NCI-H446 treated with DMSO at 0.1 percent for 48 hours (cell line): ENCODE data around the gene CPOX.

Experiments used
- DNase-seq: peaks from one replicate; lab custom pipeline; 2025; lab: John Stamatoyannopoulos, UW

CPOX gene

GRCh38 chr3:98596087-98596486, 2.7 kb upstream of the CPOX start:
- DNase-seq: no peak

GRCh38 chr3:98594628-98595324, 1.4 kb upstream of the CPOX start:
- no peak for DNase-seq

- DNase-seq: no peak
Measured at GRCh38 chr3:98592345-98592935, 971 bp downstream of the CPOX start.

GRCh38 chr3:98589331-98590036, 3.9 kb downstream of the CPOX start:
- DNase-seq: no peak

GRCh38 chr3:98588065-98588464, 5.3 kb downstream of the CPOX start:
- DNase-seq: no peak

- DNase-seq: no peak
Measured at GRCh38 chr3:98587654-98588053, 5.8 kb downstream of the CPOX start.

GRCh38 chr3:98584547-98584946, 8.9 kb downstream of the CPOX start:
- DNase-seq: no peak

- no peak for DNase-seq
Measured at GRCh38 chr3:98583766-98584165, 9.6 kb downstream of the CPOX start.

GRCh38 chr3:98582042-98582441, 11.4 kb downstream of the CPOX start:
- DNase-seq: no peak

- no peak for DNase-seq
Measured at GRCh38 chr3:98581474-98581873, 11.9 kb downstream of the CPOX start.

- DNase-seq: no peak
Measured at GRCh38 chr3:98580401-98581386, 12.7 kb downstream of the CPOX start.

GRCh38 chr3:98577178-98577895, 16.1 kb downstream of the CPOX start:
- no peak for DNase-seq

GRCh38 chr3:98574132-98574531, 19.3 kb downstream of the CPOX start:
- DNase-seq: no peak

- DNase-seq: no peak
Measured at GRCh38 chr3:98573181-98573728, 20.2 kb downstream of the CPOX start.

GRCh38 chr3:98568402-98568801, 25.0 kb downstream of the CPOX start:
- no peak for DNase-seq

- DNase-seq: no peak
Measured at GRCh38 chr3:98567666-98568270, 25.6 kb downstream of the CPOX start.

GRCh38 chr3:98565843-98566242, 27.6 kb downstream of the CPOX start:
- DNase-seq: no peak

- DNase-seq: no peak
Measured at GRCh38 chr3:98565237-98565643, 28.2 kb downstream of the CPOX start.

GRCh38 chr3:98564282-98565005, 29.0 kb downstream of the CPOX start:
- DNase-seq: no peak

GRCh38 chr3:98563661-98564281, 29.6 kb downstream of the CPOX start:
- DNase-seq: no peak
